ENCODE measurements around the gene USP8.

DNA sequence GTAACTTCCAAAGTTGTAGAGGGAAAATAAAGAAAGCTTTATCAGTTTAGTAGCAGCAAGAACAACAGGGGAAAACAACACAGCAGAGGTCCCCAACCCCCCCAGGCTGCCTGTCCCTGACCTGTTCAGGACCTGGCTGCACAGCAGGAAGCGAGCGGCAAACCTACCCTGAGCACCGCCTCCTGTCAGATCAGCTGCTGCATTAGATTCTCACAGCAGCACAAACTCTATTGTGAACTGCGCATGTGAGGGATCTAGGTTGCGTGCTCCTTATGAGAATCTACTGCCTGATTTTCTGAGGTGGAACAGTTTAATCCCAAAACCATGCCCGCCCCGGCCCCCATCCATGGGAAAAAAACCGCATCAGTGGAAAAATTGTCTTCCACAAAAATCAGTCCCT is 81.9 kb downstream of the USP8 start:
- TF ChIP-seq, protein P1, sequence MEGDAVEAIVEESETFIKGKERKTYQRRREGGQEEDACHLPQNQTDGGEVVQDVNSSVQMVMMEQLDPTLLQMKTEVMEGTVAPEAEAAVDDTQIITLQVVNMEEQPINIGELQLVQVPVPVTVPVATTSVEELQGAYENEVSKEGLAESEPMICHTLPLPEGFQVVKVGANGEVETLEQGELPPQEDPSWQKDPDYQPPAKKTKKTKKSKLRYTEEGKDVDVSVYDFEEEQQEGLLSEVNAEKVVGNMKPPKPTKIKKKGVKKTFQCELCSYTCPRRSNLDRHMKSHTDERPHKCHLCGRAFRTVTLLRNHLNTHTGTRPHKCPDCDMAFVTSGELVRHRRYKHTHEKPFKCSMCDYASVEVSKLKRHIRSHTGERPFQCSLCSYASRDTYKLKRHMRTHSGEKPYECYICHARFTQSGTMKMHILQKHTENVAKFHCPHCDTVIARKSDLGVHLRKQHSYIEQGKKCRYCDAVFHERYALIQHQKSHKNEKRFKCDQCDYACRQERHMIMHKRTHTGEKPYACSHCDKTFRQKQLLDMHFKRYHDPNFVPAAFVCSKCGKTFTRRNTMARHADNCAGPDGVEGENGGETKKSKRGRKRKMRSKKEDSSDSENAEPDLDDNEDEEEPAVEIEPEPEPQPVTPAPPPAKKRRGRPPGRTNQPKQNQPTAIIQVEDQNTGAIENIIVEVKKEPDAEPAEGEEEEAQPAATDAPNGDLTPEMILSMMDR (IDR thresholded peaks at IDR 0.05; ENCODE audit: low read length) = no peak
- no peak for TF ChIP-seq EZH2phosphoT487 (IDR thresholded peaks at IDR 0.05; ENCODE audit: low read length)
- TF ChIP-seq EZH2 (optimal IDR thresholded peaks at IDR 0.05; ENCODE audit: low read depth, low read length) = no peak
